ACC112 (cell line): ENCODE data around the gene CCZ1B.
"Not testable (repeated sequence)": the region's sequence is repeated elsewhere in the genome, so short reads cannot be mapped to it uniquely, and the experiment has no call there.

Source experiments
- H2AFZ ChIP-seq: fragments of 200-600 bp; sonication (generic); one replicate; pipeline ENCODE4 v1.6.0; 2017; ENCODE audit warnings: antibody characterized with exemption, low read length; ENCODE audit not compliant: unreplicated experiment
- H3K27ac ChIP-seq: fragments of 200-600 bp; sonication (generic); 2 replicates; pipeline ENCODE4 v1.5.1; 2014; ENCODE audit warnings: low read depth, mild to moderate bottlenecking, antibody characterized with exemption, low read length, moderate library complexity
- H3K27me3 ChIP-seq: fragments of 200-600 bp; sonication (generic); 2 replicates; pipeline ENCODE4 v1.6.1; 2014; ENCODE audit warnings: mild to moderate bottlenecking, antibody characterized with exemption, low read length, moderate library complexity, mixed read lengths; ENCODE audit not compliant: insufficient read depth
- H3K36me3 ChIP-seq: fragments of 200-600 bp; sonication (generic); 2 replicates; pipeline ENCODE4 v1.6.1; 2016; ENCODE audit warnings: mild to moderate bottlenecking, antibody characterized with exemption, low read length, moderate library complexity, mixed read lengths; ENCODE audit not compliant: insufficient read depth
- H3K4me1 ChIP-seq: fragments of 200-600 bp; sonication (generic); one replicate; pipeline ENCODE4 v1.6.1; 2016; ENCODE audit warnings: low read length, mixed read lengths; ENCODE audit not compliant: insufficient read depth, unreplicated experiment, control insufficient read depth
- H3K4me3 ChIP-seq: fragments of 200-600 bp; sonication (generic); 2 replicates; pipeline ENCODE4 v1.5.1; 2014; ENCODE audit warnings: mild to moderate bottlenecking, low read depth, low read length
- H3K79me2 ChIP-seq: fragments of 200-600 bp; sonication (generic); one replicate; pipeline ENCODE4 v1.6.0; 2016; ENCODE audit warnings: low read length; ENCODE audit not compliant: control insufficient read depth, unreplicated experiment, insufficient read depth

The CCZ1B gene

DNA sequence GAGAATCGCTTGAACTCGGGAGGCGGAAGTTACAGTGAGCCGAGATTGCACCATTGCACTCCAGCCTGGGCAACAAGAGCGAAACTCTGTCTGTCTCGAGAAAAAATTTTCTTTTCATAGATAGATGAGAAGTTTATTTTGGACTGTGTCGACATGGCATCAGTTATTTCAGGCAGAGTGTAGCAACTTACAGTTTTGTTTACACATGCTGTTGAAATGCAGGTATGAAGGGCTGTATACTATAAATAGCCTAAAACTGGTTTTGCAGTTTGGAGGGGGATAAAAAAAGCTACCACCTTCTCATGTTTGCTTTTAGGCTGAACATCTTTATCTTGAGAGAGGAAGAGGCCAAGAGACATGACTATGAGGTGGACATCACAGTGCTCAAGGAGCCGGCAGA is 28.0 kb downstream of the CCZ1B start:
- not testable (repeated sequence) for H3K4me1 ChIP-seq, H3K79me2 ChIP-seq, H3K36me3 ChIP-seq

DNA sequence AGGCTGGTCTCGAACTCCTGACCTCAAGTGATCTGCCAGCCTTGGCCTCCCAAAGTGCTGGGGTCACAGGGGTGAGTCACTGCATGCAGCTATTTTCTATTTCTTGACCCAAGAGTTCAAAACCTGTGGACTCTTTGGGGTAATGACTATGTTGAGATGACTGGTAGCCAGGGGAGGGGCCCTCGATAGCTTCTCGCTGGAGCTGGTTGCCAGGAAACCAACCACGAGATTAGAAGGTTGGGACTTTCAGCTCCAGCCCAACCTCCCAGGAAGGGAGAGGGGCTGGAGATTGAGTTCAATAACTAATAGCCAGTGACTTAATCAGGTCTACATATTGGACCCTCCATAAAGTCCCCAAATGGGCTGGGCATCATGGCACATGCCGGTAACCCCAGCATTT is 28.9 kb downstream of the CCZ1B start:
- H3K4me3 ChIP-seq, H3K79me2 ChIP-seq, H3K27ac ChIP-seq: not testable (repeated sequence)

More for the DNA sequence above, 28.0 kb downstream of the CCZ1B start:
- H3K4me3 ChIP-seq, H3K27ac ChIP-seq, H3K27me3 ChIP-seq, H2AFZ ChIP-seq: not testable (repeated sequence)

DNA sequence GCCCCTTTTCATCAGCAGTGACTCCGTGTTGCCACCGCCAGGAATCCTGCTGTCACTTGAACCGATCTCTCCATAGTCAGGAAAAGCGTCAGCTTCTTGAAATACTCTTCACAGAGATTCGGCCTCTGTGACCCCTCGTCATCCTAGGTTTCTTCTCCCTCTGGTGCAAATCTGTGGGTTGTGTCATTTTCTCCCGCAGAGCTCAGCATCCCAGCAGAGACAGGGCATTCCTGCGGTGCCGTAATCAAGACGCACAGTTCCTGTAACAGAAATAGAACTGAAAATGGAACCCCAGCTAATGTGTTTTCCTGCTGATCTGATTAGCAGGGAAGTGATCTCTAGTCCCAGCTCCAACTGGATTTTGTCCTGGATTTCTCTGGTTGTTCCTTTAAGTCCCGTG is 31.8 kb downstream of the CCZ1B start:
- not testable (repeated sequence) for H3K79me2 ChIP-seq, H2AFZ ChIP-seq, H3K4me1 ChIP-seq, H3K27ac ChIP-seq, H3K36me3 ChIP-seq, H3K4me3 ChIP-seq, H3K27me3 ChIP-seq

More for the DNA sequence above, 28.9 kb downstream of the CCZ1B start:
- H3K4me1 ChIP-seq, H2AFZ ChIP-seq, H3K36me3 ChIP-seq, H3K27me3 ChIP-seq: not testable (repeated sequence)

DNA sequence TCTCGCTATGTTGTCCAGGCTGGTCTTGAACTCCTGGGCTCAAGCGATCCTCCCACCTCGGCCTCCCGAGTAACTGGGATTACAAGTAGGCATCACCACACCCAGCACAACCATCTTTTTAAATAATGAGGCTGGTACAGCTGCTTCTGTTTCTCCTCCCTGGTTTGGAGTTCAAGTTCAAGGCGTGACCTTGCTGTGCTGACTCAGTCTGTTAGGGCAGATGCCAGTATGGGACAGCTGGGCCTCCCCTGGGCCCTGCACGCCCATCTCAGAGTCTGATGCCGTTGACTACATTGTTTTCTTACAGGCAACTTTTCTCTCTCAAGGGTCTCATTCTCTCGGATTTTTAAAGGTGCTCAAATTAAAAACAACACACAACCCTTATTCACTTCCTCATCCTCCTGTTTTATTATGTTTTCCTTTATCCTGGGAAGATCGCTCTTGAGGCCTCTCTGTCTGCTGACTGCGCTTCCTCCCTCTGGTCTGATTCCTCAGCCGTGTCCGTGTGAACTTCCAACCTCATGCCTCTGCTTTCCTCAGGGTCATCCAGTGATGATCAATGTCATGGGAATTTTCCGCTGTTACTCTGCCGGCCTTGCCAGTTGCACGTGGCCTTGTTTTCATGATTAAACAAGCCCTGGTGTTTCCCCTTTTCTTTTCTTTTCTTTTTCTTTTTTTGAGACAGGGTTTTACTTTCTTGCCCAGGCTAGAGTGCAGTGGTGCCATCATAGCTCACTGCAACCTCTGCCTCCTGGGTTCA is 33.8 kb downstream of the CCZ1B start:
- not testable (repeated sequence) for H2AFZ ChIP-seq, H3K79me2 ChIP-seq, H3K27me3 ChIP-seq, H3K4me1 ChIP-seq, H3K36me3 ChIP-seq, H3K4me3 ChIP-seq
- peak overlapping the region; percentile 50 for H3K27ac ChIP-seq

DNA sequence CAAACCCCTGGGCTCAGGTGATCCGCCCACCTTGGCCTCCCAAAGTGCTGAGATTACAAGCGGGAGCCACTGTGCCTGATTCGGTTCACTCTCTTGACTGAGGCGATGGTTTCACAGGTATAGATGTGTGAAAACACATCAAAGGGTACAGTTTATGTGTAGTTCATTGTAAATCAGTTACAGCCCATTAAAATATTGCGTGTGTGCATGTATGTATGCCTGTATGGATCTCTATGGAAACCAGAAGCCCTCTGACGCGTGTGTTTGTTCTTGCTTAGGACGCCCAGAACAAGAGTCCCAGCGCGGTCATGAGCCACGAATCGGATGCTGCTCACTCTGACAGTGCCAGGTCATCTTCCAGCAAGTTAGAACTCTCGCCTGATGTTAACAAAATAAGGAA is 36.7 kb downstream of the CCZ1B start:
- H3K79me2 ChIP-seq, result not testable (repeated sequence)

DNA sequence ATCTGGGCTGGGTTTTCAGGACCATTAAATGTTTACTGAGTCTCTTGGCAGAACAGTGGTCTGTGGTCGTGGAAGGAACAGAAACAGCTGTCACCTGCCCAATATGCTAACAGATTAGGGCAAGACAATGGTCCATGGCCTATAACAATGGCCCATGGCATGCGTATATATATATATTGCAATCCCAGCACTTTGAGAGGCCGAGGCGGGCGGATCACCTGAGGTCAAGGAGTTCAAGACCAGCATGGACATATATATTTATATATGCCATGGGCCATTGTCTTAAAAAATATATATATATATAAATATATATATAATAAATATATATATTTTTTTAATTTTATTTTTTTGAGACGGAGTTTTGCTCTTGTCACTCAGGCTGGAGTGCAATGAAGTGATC is 44.5 kb downstream of the CCZ1B start:
- not testable (repeated sequence) for H2AFZ ChIP-seq, H3K79me2 ChIP-seq, H3K27ac ChIP-seq, H3K4me1 ChIP-seq, H3K4me3 ChIP-seq, H3K27me3 ChIP-seq, H3K36me3 ChIP-seq

More for the DNA sequence above, 36.7 kb downstream of the CCZ1B start:
- not testable (repeated sequence) for H3K4me1 ChIP-seq, H3K36me3 ChIP-seq, H3K27ac ChIP-seq, H3K4me3 ChIP-seq, H2AFZ ChIP-seq, H3K27me3 ChIP-seq

DNA sequence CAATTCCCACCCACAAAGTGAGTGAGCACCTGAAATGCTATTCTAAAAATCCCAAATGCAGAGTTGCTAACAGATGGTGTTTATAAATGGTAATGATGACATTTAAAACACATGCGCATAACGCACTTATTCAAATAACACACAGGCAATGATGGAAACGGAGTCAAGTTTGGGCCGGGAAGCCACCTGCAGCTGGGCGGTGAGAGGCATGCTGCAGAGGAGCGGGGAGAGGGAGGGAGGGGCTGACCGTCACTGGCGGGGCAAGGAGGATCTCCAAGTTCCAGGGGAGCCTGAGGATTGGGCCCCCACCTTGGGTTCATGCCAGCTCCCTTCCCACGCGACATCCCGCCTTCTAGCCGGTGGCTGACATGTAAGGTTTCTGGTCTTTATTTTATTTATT is 64.9 kb downstream of the CCZ1B start:
- H3K27ac ChIP-seq, H3K79me2 ChIP-seq, H3K36me3 ChIP-seq, H3K4me1 ChIP-seq, H3K4me3 ChIP-seq, H3K27me3 ChIP-seq, H2AFZ ChIP-seq: not testable (repeated sequence)

DNA sequence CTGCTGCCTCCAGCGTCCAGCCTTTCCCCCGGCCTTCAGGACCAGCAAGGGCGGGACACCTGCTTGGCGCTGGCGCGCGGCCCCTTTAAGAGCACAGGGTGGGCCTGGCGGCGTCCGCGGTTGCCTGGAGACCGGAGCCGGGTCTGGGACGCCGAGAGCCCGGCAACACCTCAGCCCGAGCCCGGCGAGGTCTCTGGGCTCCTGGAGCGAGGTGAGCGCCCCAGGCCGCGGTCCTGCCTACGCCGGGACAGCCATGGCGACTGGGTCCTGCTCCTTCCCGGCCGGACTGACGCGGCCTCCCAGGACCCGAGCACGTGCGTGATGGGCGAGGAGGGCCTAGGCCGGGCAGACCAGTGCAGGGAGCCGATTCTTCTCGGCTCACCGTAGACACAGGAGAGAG is 72.1 kb downstream of the CCZ1B start, which contains the start of gene RSPH10B2:
RSPH10B2 (plus strand) TSS at position 140 of the 400 bp plus-strand sequence. CDS start 3,575 bp downstream, outside the sequence.
- not testable (repeated sequence) for H3K4me3 ChIP-seq, H3K4me1 ChIP-seq

DNA sequence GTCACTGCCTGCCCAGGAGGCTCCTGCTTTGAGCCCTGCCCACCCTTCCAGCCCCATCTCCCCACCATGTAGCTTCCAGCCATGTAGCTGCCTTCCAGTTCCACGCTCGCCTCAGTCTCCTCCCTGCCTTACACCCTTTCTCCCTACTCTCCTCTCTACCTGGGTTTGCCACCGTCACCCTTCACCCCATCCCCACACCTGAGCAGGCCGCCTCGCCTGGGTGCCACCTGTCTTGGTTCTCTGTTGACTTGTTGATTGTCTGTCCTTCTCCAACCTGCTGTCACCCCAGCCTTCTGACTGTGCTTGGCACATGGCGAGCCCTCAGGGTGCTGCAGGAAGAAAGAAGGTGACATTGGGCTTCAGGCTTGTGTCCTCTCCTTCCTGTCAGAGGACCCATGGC is 75.9 kb downstream of the CCZ1B start:
- H2AFZ ChIP-seq, H3K79me2 ChIP-seq, H3K27me3 ChIP-seq, H3K27ac ChIP-seq, H3K4me3 ChIP-seq, H3K36me3 ChIP-seq, H3K4me1 ChIP-seq: not testable (repeated sequence)

More for the DNA sequence above, 72.1 kb downstream of the CCZ1B start, which contains the start of gene RSPH10B2:
- H2AFZ ChIP-seq, H3K36me3 ChIP-seq, H3K79me2 ChIP-seq, H3K27ac ChIP-seq, H3K27me3 ChIP-seq: not testable (repeated sequence)

DNA sequence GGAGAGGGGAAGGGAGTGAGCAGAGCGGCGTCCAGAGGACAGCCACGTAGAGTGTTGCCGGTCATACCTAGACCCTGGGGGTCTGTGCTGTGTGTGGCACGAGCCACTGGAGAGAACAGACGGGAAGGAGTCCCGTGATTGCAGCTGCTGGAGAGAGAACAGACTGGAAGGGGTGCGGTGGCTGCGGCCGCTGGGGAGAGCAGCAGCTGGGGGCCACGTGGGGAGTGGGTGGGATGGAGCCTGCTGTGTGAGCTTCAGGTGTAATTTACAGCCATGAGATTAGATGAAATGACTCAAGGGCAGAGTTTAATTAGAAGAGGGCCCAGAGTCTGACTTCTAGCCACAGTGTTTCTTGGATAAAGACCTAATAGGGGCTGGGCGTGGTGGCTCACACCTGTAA is 76.7 kb downstream of the CCZ1B start:
- H3K36me3 ChIP-seq, H3K27ac ChIP-seq, H2AFZ ChIP-seq, H3K4me3 ChIP-seq, H3K4me1 ChIP-seq, H3K27me3 ChIP-seq, H3K79me2 ChIP-seq: not testable (repeated sequence)
